ENCODE measurements around the gene UBE2J1. TPM values are rescaled to one million over a fixed set of nuclear protein-coding genes. Genes with fewer than 3 reads are reported as not detected.
A peak's percentile ranks its signal among the peaks of the same experiment; 100 is the strongest.

UBE2J1 gene
- total and polyA plus RNA-seq, 2 donors (not counting 3 experiments of a cell fraction or from before 2014, with no cell fraction given) = 44.4 to 96.6 TPM

- H3K4me3 ChIP-seq (replicated peaks in 1 of 3; ENCODE audit: insufficient read depth in 1 of 3, low read depth in 1 of 3, low read length in 3 of 3) = no peak overlapping the region
- no peaks in the 10 kb centered on the region for H3K79me2 ChIP-seq (ENCODE audit: control insufficient read depth, insufficient read depth, low read length)
- dilution Hi-C loops (cut with MboI; ENCODE audit: extremely low pct_ligation_motif_present, low sequenced_read_pairs) (no loop called here), intact Hi-C loops (cut with micrococcal nuclease) (no loop called here)
- H3K9me3 ChIP-seq (replicated peaks; ENCODE audit: control insufficient read depth, insufficient read depth, low read length) = no peaks in the 10 kb centered on the region
- TF ChIP-seq MYC (IDR thresholded peaks at IDR 0.05; ENCODE audit: low read depth, low read length) (no peak), EZH2 (IDR thresholded peaks at IDR 0.05; ENCODE audit: borderline replicate concordance, low read depth, low read length, severe bottlenecking) (no peak), POLR2A (IDR thresholded peaks at IDR 0.05; ENCODE audit: low read depth, low read length) (no peak), CTCF (IDR thresholded peaks at IDR 0.05; ENCODE audit: extremely low read depth in 1 of 2, insufficient read depth in 1 of 2, low read depth in 1 of 2, low read length in 2 of 2) (no peak), JUN (IDR thresholded peaks at IDR 0.05; ENCODE audit: borderline replicate concordance, insufficient read depth, insufficient read length, low read depth) (no peak), POLR2AphosphoS5 (IDR thresholded peaks at IDR 0.05; ENCODE audit: insufficient read depth, low read depth, low read length) (no peak), GATA2 (IDR thresholded peaks at IDR 0.05; ENCODE audit: insufficient read depth, insufficient read length, low read depth, low read length) (no peak), FOS (IDR thresholded peaks at IDR 0.05; ENCODE audit: borderline replicate concordance, insufficient read depth, low read length) (no peak)
- TF ChIP-seq, protein P1, sequence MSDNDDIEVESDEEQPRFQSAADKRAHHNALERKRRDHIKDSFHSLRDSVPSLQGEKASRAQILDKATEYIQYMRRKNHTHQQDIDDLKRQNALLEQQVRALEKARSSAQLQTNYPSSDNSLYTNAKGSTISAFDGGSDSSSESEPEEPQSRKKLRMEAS (IDR thresholded peaks at IDR 0.05; ENCODE audit: insufficient read depth, insufficient read length) = no peak
- POLR2A ChIA-PET = interaction anchor here (0.6 to 0.8 kb wide), 2 partner anchors 26 to 243 kb away, joined by 3 to 4 read pairs; partner anchors contain the start of gene PNRC1
- no peak overlapping the region for H3K9ac ChIP-seq (replicated peaks; ENCODE audit: extremely low read depth, insufficient read depth, low read length)
- no peaks in the 10 kb centered on the region for H4K20me1 ChIP-seq (replicated peaks; ENCODE audit: control insufficient read depth, extremely low read depth, insufficient read depth, low read length)
- peaks cover 25% of the 10 kb centered on the region for H3K4me1 ChIP-seq (ENCODE audit: control insufficient read depth, extremely low read depth, insufficient read depth, low read length)
- H3K27ac ChIP-seq (ENCODE audit: insufficient read depth, low read depth, low read length) = peak overlapping the region; percentile 61
- H3K9me1 ChIP-seq (replicated peaks; ENCODE audit: control insufficient read depth, extremely low read depth, insufficient read depth, low read length) = no peaks in the 10 kb centered on the region
- no peak for FAIRE-seq
- CTCF ChIA-PET = interaction anchor here (0.7 to 3.8 kb wide), 4 partner anchors 13 to 48 kb away, joined by 3 to 15 read pairs (median 5); no protein-coding TSS in a partner anchor
- peak overlapping the region; percentile 57 for H3K4me2 ChIP-seq (ENCODE audit: insufficient read depth, low read length)
- no TSS peak for BruUV-seq (replicated peaks)
- H3K27me3 ChIP-seq (ENCODE audit: control insufficient read depth in 2 of 2, insufficient read depth in 2 of 2, low read length in 2 of 2) = no peaks in the 10 kb centered on the region
- DNase-seq (ENCODE audit: low read depth, low spot score) = no peak
- peaks cover 0 to 14% of the 10 kb centered on the region in 2 experiments for H3K36me3 ChIP-seq (ENCODE audit: control insufficient read depth in 2 of 2, extremely low read depth in 1 of 2, insufficient read depth in 2 of 2, low read length in 2 of 2)
- H2AFZ ChIP-seq (ENCODE audit: low read depth, low read length) = no peak overlapping the region
Measured at GRCh38 chr6:89324304-89324703, 28.2 kb downstream of the UBE2J1 start.

All from endothelial cell of umbilical vein (primary cell).